ENCODE results near the gene INPP4A.

INPP4A gene

DNA sequence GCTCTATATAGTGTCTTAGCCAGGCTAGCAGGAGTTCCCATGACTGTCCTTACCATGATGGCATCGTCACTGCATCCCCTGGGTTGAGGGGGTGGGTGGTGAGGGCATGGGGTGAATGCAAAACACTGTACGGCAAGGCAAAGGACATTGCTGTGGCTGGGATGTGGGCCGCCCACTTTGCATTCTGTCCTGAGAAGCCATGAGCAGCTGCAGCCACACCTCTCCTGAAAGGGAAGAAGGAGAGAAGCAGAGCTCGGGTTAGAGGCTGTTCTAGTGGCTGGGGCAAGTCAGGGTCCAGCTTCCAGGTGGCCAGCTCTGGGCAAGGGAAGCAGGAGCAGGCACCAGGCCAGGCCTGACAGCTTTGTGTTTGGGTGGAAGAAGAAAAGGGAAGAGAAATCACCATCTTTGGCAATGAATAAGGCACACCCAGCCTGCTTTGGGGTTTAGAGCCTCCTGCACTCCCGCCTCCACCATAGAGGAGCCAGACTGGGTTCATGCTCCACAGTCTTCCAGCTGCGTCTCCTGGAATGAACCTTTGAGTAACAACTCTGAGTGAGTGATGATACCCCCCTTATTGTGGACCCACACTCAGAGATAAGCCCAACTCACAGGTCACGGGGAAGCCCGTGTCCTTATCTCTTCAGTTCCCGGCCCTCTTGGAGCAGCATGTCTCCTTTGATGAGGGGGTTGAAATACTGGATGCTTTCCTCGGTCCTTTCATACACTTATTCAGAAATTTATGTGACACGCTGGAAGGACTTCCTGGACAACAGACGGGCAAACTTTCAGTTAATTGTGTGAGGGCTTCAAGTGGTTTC is 63.4 kb downstream of the INPP4A start:
- peaks cover 3% of the 10 kb centered on the region for H3K36me3 Mint-ChIP-seq
- no peaks in the 10 kb centered on the region for H3K27me3 Mint-ChIP-seq
- peaks cover 33% of the 10 kb centered on the region for H3K4me1 Mint-ChIP-seq
- H3K4me3 Mint-ChIP-seq = no peak overlapping the region
- H3K9me3 Mint-ChIP-seq = no peaks in the 10 kb centered on the region
- no peak overlapping the region for H3K27ac Mint-ChIP-seq
- ATAC-seq (ENCODE audit: low read depth) = peak; percentile 22
- DNase-seq (ENCODE audit: low spot score in 2 of 2) = no peak

DNA sequence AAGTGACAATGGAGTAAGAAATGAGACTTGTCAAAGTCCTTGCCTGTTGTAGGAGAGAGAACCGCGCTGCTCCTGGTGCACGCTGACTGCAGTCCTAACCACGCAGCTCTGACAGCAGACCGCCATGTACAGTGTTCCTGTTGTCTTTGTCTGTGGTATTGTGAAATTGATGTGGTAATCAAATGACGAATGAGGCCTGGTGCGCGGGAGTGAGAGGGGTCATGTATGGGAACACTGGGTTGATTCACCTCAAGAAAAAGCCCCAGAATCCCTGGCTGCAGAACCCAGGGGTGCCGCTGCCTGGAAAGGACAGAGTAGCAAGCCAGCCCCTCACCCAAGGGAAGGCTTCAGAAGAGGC is 64.0 kb downstream of the INPP4A start:
- Mint-ChIP-seq H3K27ac (no peak overlapping the region), H3K4me1 (peaks cover 30% of the 10 kb centered on the region), H3K36me3 (peaks cover 3% of the 10 kb centered on the region), H3K4me3 (no peak overlapping the region), H3K9me3 (no peaks in the 10 kb centered on the region), H3K27me3 (no peaks in the 10 kb centered on the region)
- DNase-seq (ENCODE audit: low spot score in 2 of 2) (no peak), ATAC-seq (ENCODE audit: low read depth) (no peak)

DNA sequence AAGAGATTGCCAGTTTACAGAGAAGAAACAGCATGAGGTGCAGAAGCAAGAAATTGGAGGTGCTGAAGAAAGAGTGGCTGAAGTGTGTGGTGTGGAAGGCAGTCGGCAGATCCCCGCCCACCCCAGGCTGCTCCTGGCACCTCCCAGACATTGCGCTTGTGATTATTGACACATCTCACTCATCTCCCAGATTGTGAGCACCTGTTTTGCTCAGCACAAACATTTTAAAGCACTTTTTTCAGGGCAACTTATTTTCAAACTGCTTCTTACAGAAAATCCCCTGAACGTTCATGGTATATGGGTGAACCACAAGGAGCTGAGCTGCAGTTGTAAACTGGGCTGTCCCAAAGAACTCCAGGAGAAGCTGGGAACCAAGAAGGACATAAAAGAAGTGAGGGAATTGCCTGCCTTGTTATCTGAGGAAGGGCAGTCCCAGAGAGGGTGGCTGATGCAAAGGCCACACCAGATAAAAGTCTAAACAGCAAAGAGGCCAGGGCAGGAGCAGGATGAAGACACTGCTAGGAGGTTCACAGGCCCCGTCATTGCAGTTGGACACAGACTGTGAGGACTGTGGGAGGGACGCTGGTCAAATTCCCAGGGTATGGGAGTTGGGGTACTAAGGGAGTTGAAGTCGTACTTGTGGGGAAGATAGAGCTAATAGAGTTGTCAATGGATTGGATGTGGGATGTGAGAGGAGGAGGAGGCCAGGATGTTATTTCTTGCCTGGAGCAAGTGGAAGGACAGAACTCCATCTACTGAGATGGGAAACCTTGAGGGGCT is 65.1 kb downstream of the INPP4A start:
- no peak for ATAC-seq (ENCODE audit: low read depth)
- Mint-ChIP-seq H3K27me3 (no peaks in the 10 kb centered on the region), H3K9me3 (no peaks in the 10 kb centered on the region), H3K4me3 (no peak overlapping the region), H3K36me3 (peaks cover 3% of the 10 kb centered on the region), H3K27ac (no peak overlapping the region), H3K4me1 (peaks cover 30% of the 10 kb centered on the region)
- no peak for DNase-seq (ENCODE audit: low spot score in 2 of 2)

DNA sequence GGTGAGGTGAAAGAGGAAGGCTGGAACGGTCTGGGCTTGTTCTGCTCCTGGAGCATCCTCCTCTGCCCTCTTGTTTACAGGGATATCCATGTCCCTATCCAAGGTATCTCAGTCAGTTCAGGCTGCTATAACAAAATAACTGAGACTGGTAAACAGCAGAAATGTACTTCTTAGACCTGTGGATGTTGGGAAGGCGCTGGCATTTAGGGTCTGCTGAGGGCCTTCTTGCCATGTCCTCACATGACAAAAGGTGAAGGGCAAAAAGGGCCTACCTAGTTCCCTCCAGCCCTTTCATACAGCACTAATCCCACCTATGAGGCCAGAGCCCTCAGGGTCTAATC is 65.6 kb downstream of the INPP4A start:
- peaks cover 3% of the 10 kb centered on the region for H3K36me3 Mint-ChIP-seq
- no peak for ATAC-seq (ENCODE audit: low read depth)
- no peaks in the 10 kb centered on the region for H3K27me3 Mint-ChIP-seq
- H3K27ac Mint-ChIP-seq = no peak overlapping the region
- H3K9me3 Mint-ChIP-seq = no peaks in the 10 kb centered on the region
- H3K4me1 Mint-ChIP-seq = peaks cover 29% of the 10 kb centered on the region
- no peak overlapping the region for H3K4me3 Mint-ChIP-seq
- DNase-seq (ENCODE audit: low spot score in 2 of 2) = no peak

DNA sequence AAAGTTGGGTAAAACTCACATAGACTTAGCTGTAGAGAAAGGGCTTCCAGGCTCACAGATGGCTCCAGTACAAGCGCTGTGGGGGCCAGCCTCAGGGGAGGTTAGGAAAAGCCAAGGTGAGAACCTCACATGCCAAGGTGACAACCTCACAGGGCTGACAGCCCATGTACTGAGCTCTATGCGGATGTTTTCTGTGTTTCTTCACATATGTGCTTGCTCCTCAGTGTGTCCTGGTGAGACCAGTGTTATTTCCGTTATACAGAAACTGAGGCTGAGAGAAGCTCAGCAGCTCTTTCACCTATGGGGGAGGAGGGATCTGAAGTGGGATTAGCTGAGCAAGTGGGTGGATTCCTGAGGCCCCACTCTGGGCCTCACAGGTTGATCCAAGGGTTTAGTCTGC is 67.3 kb downstream of the INPP4A start:
- Mint-ChIP-seq H3K27me3 (no peaks in the 10 kb centered on the region), H3K9me3 (no peaks in the 10 kb centered on the region), H3K4me3 (no peak overlapping the region), H3K4me1 (peaks cover 24% of the 10 kb centered on the region), H3K36me3 (no peaks in the 10 kb centered on the region), H3K27ac (no peak overlapping the region)
- ATAC-seq (ENCODE audit: low read depth) (no peak), DNase-seq (ENCODE audit: low spot score in 2 of 2) (no peak)

DNA sequence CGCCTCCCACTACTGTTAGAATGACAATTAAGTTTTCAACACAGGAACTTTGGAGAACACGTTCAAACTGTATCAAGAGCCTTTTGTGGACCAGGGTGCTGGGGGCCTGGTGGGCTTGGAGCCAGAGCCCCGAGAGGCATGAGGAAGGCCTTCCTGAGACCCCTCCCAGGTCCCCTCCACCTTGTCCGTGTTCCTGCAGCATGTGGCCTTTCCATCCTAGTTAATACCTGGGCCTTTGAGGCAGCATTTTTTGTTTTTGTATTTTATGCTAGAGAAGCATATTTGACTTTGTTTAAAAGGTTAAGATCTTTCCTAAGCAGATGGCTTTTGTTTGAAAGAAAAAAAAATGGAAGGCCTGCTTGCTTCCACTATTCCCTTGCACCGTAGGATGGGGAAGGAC is 68.0 kb downstream of the INPP4A start:
- H3K27ac Mint-ChIP-seq = no peak overlapping the region
- no peak overlapping the region for H3K4me3 Mint-ChIP-seq

DNA sequence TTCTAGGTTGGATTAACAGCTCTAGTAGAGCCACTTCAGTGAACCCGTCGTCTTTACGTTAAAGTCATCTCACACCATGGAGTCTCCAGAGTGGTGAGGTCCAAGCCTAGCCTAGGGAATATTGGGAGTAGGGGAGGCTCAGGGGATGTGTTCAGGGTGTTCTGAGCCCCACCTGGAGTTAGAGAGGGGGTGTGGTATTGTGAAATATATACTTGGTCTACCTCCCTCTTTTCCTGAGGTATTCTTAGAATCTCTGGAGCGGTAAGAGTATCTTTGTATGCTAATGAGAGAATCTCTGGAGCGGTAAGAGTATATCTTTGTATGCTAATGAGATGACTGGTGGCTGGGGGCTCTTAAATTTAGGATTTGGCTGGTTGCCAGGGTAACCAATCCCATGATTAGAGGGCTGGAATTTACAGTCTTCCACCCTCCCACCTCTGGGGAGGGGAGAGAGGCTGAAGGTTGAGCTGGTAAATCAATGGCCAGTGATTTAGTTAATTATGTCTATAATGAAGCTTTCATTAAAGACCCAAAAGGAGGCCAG is 69.5 kb downstream of the INPP4A start:
- H3K27ac Mint-ChIP-seq = peak overlapping the region; percentile 20
- no peak for ATAC-seq (ENCODE audit: low read depth)

More for the DNA sequence above, 68.0 kb downstream of the INPP4A start:
- peaks cover 20% of the 10 kb centered on the region for H3K4me1 Mint-ChIP-seq
- DNase-seq (ENCODE audit: low spot score in 2 of 2) (no peak), ATAC-seq (ENCODE audit: low read depth) (no peak)
- no peaks in the 10 kb centered on the region for H3K36me3 Mint-ChIP-seq
- H3K9me3 Mint-ChIP-seq = no peaks in the 10 kb centered on the region
- H3K27me3 Mint-ChIP-seq = no peaks in the 10 kb centered on the region

DNA sequence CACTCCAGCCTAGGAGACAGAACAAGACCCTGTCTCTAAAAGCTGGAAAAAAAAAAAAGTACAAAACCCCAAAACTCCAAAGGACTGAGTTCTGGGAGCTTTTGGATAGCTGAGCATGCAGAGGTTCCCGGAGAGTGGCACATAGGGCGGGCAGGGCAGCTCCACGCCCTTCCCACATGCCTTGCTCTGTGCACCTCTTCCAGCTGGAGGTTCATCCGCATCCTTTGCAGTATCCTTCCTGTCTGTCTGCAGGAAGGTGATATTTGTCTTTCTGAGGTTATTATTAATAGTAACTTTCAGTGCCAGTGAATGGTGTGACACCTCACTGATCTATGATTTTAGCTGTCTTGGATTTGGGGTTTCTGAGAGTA is 70.2 kb downstream of the INPP4A start:
- Mint-ChIP-seq H3K27me3 (no peaks in the 10 kb centered on the region), H3K4me3 (no peak overlapping the region), H3K36me3 (peaks cover 7% of the 10 kb centered on the region), H3K27ac (no peak overlapping the region), H3K9me3 (no peaks in the 10 kb centered on the region), H3K4me1 (peaks cover 10% of the 10 kb centered on the region)
- DNase-seq (ENCODE audit: low spot score in 2 of 2) (no peak), ATAC-seq (ENCODE audit: low read depth) (no peak)

More for the DNA sequence above, 69.5 kb downstream of the INPP4A start:
- H3K4me3 Mint-ChIP-seq = no peak overlapping the region
- H3K27me3 Mint-ChIP-seq = no peaks in the 10 kb centered on the region
- peaks cover 4% of the 10 kb centered on the region for H3K36me3 Mint-ChIP-seq
- H3K9me3 Mint-ChIP-seq = no peaks in the 10 kb centered on the region
- no peak for DNase-seq (ENCODE audit: low spot score in 2 of 2)
- H3K4me1 Mint-ChIP-seq = peaks cover 11% of the 10 kb centered on the region

DNA sequence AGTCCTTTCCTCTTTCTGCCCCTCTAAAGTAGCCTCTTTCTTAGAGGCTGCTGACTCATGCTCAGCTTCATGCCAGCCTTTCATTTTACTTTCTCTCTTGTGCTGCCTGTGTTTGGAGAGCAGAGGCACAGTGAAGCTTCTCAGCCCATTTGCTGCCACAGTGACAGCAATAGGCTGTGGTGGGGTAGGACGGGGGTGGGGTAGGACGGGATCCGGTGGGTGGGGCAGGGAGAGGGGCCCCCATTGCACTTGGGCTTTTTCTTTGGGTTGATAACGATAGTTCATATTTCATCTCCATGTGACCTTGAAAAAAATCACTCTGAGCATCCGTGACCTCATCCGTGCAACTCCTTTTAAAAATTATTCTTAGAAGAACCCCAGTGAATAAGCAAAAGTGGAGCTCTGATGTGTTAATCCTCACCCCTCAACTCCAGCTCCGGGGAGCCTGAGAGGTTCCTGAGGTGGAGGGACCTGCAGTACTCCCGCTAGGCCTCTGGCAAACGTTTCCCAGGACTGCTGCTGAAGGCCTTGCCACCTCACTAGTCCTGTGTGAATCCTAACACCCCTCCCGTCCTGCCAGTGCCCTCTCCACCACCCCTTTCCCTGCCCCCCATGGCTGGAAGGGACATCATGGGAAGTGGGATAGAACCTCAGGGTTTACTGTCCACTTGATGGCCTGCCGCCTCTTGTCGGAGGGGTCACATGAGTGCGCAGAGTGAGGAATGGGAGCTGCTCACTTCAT is 70.8 kb downstream of the INPP4A start:
- H3K27me3 Mint-ChIP-seq = no peaks in the 10 kb centered on the region
- ATAC-seq (ENCODE audit: low read depth) = no peak
- peaks cover 8% of the 10 kb centered on the region for H3K4me1 Mint-ChIP-seq
- no peak overlapping the region for H3K4me3 Mint-ChIP-seq
- H3K36me3 Mint-ChIP-seq = peaks cover 8% of the 10 kb centered on the region
- no peak for DNase-seq (ENCODE audit: low spot score in 2 of 2)
- H3K9me3 Mint-ChIP-seq = no peaks in the 10 kb centered on the region
- no peak overlapping the region for H3K27ac Mint-ChIP-seq

DNA sequence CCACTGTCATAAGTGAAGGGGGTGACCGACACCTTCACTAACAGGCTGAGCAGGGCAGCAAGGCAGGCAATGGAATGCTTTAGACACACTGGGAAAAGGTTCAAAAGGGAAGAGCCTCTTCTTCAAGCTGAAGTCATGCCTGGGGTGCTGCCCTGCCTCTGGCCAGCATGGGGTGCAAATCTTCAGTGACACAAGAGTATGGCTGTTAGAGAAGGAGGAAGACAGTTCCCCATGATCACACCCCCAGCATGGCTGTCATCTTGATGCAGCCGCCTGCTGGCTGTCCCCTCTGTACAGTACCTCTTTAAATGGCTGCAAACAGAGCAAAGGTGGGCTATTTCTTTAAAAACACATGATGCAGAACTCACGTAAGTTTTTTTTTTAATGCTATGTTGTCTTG is 71.9 kb downstream of the INPP4A start:
- ATAC-seq (ENCODE audit: low read depth) (no peak), DNase-seq (ENCODE audit: low spot score in 2 of 2) (no peak)
- Mint-ChIP-seq H3K4me3 (no peak overlapping the region), H3K27ac (no peak overlapping the region), H3K36me3 (peaks cover 12% of the 10 kb centered on the region), H3K4me1 (peaks cover 8% of the 10 kb centered on the region), H3K27me3 (no peaks in the 10 kb centered on the region), H3K9me3 (no peaks in the 10 kb centered on the region)

DNA sequence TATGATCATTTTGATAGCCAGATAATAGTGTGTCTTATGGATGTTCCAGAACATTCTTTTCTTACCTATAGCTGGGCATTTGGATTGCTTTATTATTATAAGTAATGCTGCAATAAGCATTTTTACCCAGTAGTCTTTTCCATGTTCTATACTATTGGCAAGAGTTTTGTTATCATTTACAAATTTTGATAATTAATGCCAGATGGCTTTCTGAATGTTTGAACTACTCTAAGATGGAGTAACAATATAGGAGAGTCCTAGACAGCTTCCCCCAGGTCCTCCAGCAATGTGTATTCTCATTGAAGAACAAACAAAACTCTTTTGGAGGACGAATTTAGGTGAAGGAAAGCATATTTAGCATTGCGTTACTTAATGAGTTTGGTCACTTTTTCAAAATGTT is 73.0 kb downstream of the INPP4A start:
- Mint-ChIP-seq H3K27ac (no peak overlapping the region), H3K36me3 (peaks cover 14% of the 10 kb centered on the region), H3K4me3 (no peak overlapping the region), H3K4me1 (peaks cover 8% of the 10 kb centered on the region), H3K9me3 (no peaks in the 10 kb centered on the region), H3K27me3 (no peaks in the 10 kb centered on the region)
- no peak for DNase-seq (ENCODE audit: low spot score in 2 of 2)
- ATAC-seq (ENCODE audit: low read depth) = no peak

DNA sequence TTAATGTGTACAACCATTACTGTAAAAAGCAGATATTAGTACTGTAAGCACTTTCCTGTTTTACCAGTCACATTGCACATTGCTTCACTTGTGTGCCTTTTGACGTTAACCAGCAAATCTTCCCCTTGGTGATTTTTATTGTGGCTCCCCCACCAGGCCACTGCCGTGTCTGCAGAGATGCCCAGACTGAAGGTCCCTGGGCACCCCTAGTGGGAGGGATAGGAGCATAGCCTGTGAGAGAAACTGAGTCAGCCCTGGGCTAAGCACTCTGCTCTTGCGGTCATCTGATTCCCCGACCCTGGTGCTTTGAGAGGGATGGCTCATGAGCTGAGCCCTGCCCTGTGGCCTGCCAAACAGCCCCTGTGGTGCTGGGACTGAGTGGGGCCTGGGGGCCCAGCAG is 73.4 kb downstream of the INPP4A start:
- Mint-ChIP-seq H3K27me3 (no peaks in the 10 kb centered on the region), H3K4me3 (no peak overlapping the region), H3K9me3 (no peaks in the 10 kb centered on the region), H3K4me1 (peaks cover 8% of the 10 kb centered on the region), H3K36me3 (peaks cover 14% of the 10 kb centered on the region), H3K27ac (no peak overlapping the region)
- ATAC-seq (ENCODE audit: low read depth) (peak; percentile 59), DNase-seq (ENCODE audit: low spot score in 2 of 2) (peak in 1 of 2 donors; percentile 28)

DNA sequence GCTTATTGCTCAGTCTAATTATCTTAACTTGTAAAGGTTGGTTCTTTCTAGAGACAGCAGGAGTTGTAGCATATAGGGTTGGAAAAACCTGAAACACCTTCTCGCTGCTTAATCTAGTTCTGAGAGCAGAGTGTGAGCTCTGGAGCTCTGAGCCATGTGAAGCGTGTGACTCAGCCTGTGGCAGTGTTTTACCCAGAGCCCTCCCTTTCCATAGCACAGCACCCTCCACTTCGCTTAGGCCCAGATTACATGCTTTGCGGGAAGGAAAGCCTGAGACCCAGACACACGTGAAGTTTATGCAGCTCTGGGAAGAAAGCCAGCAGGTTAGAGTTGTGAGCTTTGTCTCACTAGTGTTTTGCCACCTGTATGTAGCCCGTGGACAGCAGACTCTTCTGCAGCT is 74.5 kb downstream of the INPP4A start:
- peaks cover 15% of the 10 kb centered on the region for H3K36me3 Mint-ChIP-seq
- H3K4me1 Mint-ChIP-seq = peaks cover 8% of the 10 kb centered on the region
- no peak for ATAC-seq (ENCODE audit: low read depth)
- DNase-seq (ENCODE audit: low spot score in 2 of 2) = no peak
- no peaks in the 10 kb centered on the region for H3K9me3 Mint-ChIP-seq
- no peak overlapping the region for H3K27ac Mint-ChIP-seq
- H3K4me3 Mint-ChIP-seq = no peak overlapping the region
- H3K27me3 Mint-ChIP-seq = no peaks in the 10 kb centered on the region

DNA sequence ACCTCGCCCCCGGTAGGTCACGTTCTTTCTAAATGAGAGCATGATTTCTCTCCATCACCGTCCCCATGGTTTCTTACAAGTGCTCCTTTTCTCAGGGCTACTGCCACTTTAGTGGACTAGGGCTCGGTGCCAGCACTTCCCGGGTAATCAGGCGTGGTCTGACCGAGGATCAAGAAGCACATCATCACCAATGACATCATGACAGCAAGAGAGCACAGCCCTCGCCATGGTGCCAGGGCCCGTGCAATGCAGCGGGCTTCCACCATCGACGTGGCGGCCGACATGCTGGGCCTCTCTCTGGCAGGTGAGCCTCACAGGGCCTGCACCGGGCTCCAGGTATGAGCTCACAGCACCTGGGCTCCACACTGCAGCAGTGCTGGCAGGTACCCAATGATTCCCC is 75.2 kb downstream of the INPP4A start:
- Mint-ChIP-seq H3K36me3 (peaks cover 16% of the 10 kb centered on the region), H3K9me3 (no peaks in the 10 kb centered on the region), H3K4me3 (no peak overlapping the region), H3K27ac (no peak overlapping the region), H3K27me3 (no peaks in the 10 kb centered on the region), H3K4me1 (peaks cover 8% of the 10 kb centered on the region)
- DNase-seq (ENCODE audit: low spot score in 2 of 2) (no peak), ATAC-seq (ENCODE audit: low read depth) (no peak)
